Measurements from ENCODE around the gene C17orf67.

Gene C17orf67, protein sequence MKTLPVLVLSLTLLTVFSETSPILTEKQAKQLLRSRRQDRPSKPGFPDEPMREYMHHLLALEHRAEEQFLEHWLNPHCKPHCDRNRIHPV

GRCh38 chr17:56833809-56834379 lies at the start of gene C17orf67, which contains the start of gene DGKE:
C17orf67 (minus strand) TSS chr17:56833920; CDS start chr17:56815810, 18,110 bp downstream.
DGKE (plus strand) TSS chr17:56834151; CDS start chr17:56834796, 645 bp downstream.
- peak; percentile 79 for DNase-seq (ENCODE audit: low read depth)

DNA sequence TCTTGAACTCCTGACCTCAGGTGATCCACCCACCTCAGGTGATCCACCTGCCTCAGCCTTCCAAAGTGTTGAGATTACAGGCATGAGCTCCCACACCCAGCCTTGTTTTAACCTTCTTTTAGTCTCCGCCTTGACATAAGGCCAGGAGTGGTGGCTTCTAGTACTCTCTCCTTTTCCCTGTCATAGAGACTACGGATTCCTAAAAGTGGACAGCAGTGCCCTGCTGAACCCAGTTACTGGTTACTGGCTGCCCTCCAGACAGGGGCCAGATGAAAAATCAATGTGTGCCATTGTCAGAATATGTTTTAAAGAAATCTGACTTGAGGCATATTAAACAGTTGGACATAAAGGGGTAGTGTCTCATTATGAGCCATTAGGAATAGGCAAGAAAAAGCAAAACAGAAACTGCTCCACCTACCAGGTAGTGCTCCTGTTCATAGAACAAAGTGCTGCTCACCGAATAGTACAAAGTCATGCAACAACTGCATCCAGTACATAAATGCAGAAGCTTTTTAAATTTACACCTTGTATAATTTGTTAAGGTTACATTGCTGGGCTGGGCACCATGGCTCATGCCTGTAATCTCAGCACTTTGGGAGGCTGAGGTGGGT lies 48.1 kb upstream of the C17orf67 start:
- no peak for DNase-seq (ENCODE audit: low read depth)

DNA sequence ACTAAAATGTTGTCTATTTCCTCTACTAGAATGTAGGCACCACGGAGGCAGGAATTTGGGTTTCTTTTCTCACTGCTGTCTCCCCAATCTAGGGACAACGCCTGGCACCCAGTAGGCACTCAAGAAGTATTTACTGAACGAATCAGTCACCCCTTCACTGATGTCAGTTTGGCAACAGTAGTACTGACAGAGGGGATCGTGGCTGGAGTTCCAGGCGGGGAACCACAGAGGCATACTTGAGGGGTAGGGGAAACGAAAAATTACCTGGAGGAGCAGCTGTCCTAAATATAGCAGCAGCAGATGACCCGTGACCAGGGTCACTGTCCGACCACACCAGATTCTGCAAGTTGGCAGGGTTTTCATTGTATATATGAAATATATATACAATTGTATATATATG lies 46.9 kb upstream of the C17orf67 start:
- no peak for DNase-seq (ENCODE audit: low read depth)

- no peak for DNase-seq (ENCODE audit: low read depth)
Observed at GRCh38 chr17:56880133-56880532, 46.4 kb upstream of the C17orf67 start.

GRCh38 chr17:56879280-56879679 lies 45.6 kb upstream of the C17orf67 start:
- DNase-seq (ENCODE audit: low read depth), result no peak

- DNase-seq (ENCODE audit: low read depth), result no peak
Observed at GRCh38 chr17:56876766-56877179, 43.1 kb upstream of the C17orf67 start.

DNA sequence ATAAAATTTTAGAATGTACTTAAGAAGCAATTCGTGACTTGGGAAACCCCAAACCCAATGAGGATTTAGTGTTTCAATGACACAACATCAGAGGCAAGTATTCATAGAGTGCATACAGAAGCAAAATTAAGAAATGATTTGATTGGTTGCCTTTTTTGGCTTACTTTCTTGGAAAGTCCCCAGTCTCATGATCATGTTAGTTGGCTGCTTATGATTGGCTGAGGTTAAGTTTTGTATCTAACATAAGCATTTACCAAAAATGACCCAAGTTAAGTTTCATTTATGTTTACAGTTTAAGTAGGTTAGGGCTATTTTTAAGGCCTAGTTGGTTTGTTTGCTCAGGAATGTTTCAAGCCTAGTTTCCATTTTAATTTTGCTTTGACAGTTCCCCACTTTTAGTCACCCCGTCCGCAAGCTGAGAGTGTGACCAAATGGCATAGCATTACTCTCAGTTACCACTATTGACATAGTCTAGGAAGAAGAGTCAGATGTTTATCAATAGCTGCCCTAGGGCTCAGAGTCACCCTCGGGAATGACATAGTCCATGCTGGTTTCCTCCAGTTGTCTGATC lies 36.4 kb upstream of the C17orf67 start:
- DNase-seq (ENCODE audit: low read depth), result no peak

- DNase-seq (ENCODE audit: low read depth), result no peak
Observed at GRCh38 chr17:56868716-56869115, 35.0 kb upstream of the C17orf67 start.

- DNase-seq (ENCODE audit: low read depth), result no peak
Observed at GRCh38 chr17:56867948-56868376, 34.2 kb upstream of the C17orf67 start.

DNA sequence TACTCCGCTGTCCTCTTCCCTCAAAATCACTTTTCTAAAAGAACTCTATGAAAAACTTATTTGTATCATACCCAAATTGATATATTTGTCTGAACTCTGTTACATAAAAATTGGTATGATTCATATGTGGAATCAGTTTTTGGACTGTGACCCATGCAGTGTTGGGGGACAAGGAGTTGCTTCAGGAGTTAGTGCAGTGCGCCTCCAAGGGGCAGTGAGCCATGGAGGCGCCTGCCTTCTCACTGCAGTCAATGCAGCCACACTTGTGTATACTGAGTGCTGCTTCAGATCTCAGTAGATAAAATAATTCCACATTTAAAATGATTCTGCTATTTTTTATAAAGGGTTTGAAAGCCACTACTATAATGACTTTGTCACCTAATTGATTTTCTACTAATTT lies 32.8 kb upstream of the C17orf67 start:
- DNase-seq (ENCODE audit: low read depth), result no peak

- DNase-seq (ENCODE audit: low read depth), result no peak
Observed at GRCh38 chr17:56866076-56866475, 32.4 kb upstream of the C17orf67 start.

DNA sequence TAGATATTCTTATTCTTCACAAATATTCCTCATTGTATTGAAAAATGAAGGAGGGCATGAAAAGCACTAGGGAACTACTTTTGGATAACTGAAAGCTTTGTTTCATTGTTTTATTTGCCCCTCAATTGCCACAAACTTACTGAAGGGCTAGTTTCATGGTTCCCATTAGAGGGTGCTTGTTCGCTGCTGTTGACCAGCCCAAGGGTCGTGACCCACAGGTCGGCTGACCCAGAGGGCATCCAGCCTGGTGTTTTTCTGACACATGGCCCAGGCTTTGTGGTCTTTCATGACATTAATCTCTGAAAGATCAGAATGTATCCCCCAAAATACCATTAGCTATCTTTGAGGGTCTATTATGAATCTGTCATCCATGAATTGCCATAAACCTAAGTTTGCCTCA lies 30.3 kb upstream of the C17orf67 start:
- DNase-seq (ENCODE audit: low read depth), result no peak

DNA sequence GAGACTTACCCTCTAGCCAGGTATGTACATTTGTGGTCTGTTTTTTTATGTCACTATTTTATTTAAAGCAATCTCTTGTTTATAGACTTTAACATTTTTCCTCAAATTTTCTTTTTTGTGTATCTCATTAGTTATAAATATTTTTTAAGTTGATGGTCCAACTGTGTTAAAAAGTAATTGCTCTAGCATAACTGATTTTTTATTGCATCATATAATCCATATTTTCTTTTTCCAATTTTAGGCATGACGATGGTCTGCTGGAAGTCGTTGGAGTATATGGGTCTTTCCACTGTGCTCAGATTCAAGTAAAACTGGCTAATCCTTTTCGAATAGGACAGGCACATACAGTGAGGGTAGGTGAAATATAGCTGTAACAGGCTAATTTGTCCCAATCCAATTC lies 28.2 kb upstream of the C17orf67 start:
- DNase-seq (ENCODE audit: low read depth), result no peak

GRCh38 chr17:56851008-56851407 lies 17.3 kb upstream of the C17orf67 start:
- no peak for DNase-seq (ENCODE audit: low read depth)

DNA sequence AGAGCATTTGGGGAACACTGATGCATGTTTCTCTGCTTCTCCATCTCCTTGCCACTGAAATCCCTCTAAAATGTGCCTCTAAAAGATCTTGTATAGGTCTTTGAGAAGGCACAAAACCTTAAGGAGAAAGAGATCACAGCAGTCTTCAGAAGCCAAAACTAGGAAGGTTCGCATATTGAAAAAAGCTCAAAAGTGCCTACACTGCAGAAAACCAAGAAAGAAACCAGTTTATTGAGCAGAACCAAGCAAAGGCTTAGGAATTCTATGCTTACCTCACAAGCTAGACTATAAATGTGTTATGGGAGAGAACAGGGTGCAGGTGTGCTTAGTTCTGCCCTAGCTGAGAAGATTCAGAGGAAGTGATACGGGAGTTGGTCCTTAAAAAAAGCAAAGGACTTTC lies 16.9 kb upstream of the C17orf67 start:
- DNase-seq (ENCODE audit: low read depth), result no peak

DNA sequence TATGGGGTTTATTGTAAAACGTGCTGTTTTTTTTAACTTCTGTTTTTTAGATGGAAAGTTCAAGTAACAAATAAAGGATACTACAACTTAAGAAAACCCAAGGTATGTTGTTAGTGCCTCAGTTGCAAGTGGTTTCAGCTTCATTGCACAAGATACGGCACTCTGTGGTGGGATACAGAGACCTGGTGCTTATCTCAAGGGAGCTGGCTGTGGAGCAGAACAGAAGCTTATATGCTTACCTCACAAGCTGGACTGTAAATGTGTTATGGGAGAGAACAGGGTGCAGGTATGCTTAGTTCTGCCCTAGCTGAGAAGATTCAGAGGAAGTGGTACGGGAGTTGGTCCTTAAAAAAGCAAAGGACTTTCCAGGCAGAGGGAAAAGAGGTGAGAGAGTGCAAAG lies 15.4 kb upstream of the C17orf67 start:
- DNase-seq (ENCODE audit: low read depth), result no peak

DNA sequence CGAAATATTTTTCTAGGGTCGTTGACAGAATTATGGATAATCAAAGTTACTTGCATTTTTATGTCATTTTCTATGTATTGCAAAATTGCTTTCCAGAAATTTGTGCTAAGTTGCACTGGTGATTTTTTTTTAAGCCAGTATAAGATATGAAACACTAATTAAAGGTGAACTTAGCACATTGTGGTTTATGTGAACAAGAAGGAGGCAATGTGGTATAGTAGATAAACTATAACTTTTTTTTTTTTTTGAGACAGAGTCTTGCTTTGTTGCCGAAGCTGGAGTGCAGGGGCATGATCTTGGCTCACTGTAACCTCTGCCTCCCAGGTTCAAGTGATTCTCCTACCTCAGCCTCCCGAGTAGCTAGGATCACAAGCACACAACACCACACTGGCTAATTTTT lies 13.4 kb upstream of the C17orf67 start:
- no peak for DNase-seq (ENCODE audit: low read depth)

DNA sequence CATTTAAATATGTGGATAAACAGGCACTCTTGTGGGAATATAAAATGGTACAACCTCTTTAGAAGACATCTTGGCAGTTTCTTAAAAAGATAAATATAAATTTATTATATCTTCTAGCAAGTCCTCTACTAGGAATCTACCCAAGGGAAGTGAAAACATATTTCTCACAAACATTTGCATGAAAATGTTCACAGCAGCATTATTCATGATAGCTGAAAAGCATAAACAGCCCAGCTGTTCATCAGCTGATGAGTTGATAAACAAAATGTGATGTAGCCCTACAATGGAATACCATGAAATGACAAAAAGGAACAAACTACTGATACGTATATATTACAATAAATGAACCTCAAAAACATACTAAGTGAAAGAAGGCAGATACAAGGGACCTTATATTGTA lies 12.2 kb upstream of the C17orf67 start:
- DNase-seq (ENCODE audit: low read depth), result no peak

GRCh38 chr17:56842577-56842976 lies 8.9 kb upstream of the C17orf67 start:
- DNase-seq (ENCODE audit: low read depth), result no peak

- DNase-seq (ENCODE audit: low read depth), result no peak
Observed at GRCh38 chr17:56838687-56839086, 5.0 kb upstream of the C17orf67 start.

- no peak for DNase-seq (ENCODE audit: low read depth)
Observed at GRCh38 chr17:56835264-56835585, 1.5 kb upstream of the C17orf67 start.

DNA sequence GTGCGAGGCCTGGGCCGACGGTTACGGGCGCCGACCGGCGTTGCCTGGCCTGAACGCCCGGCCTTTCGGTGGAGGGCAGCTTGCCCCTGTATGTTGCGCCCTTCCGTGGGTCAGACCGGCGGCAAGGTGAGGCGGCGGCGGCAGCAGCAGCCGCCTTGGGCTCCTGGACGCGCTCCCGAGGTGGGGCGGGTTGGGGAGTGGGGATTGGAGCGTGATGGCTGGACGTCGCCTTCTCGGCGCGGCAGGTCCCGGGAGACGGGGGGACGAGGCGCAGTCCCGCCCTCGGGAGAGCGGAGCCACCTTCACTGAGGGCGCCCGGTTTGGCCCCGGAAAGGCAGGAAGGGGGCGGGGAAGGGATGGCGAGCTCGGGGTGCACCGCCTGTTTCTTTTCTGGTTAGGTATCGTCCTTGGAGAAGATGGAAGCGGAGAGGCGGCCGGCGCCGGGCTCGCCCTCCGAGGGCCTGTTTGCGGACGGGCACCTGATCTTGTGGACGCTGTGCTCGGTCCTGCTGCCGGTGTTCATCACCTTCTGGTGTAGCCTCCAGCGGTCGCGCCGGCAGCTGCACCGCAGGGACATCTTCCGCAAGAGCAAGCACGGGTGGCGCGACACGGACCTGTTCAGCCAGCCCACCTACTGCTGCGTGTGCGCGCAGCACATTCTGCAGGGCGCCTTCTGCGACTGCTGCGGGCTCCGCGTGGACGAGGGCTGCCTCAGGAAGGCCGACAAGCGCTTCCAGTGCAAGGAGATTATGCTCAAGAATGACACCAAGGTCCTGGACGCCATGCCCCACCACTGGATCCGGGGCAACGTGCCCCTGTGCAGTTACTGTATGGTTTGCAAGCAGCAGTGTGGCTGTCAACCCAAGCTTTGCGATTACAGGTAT lies 902 bp upstream of the C17orf67 start:
- DNase-seq (ENCODE audit: low read depth), result no peak
